H9 (cell line): ENCODE measurements around the gene DLG2. TPM values are rescaled to one million over a fixed set of nuclear protein-coding genes. Genes with fewer than 3 reads are reported as not detected.

Source experiments
- DNase-seq: peaks from one replicate; pipeline ENCODE4 v3.0.0-alpha.2; 2017
- H2AFZ ChIP-seq: one replicate; pipeline ENCODE4 v1.6.1; 2013; ENCODE audit warnings: mild to moderate bottlenecking, low read length, control low read depth, moderate library complexity
- H2AK5ac ChIP-seq: 2 replicates; pipeline ENCODE4 v1.6.1; 2013; ENCODE audit warnings: low read length, control low read depth, mixed read lengths; ENCODE audit not compliant: insufficient read length
- H2BK120ac ChIP-seq: one replicate; pipeline ENCODE4 v1.6.1; 2013; ENCODE audit warnings: low read depth, mild to moderate bottlenecking, low read length, control low read depth, inconsistent platforms; ENCODE audit not compliant: poor library complexity, severe bottlenecking
- H2BK12ac ChIP-seq: 2 replicates; pipeline ENCODE4 v1.6.1; 2013; ENCODE audit warnings: low read length, control low read depth, mixed read lengths, low read depth; ENCODE audit not compliant: insufficient read length
- H2BK15ac ChIP-seq: 2 replicates; pipeline ENCODE4 v1.6.1; 2013; ENCODE audit warnings: low read depth, low read length, control low read depth
- H2BK20ac ChIP-seq: one replicate; pipeline ENCODE4 v1.6.1; 2013; ENCODE audit warnings: low read depth, mild to moderate bottlenecking, low read length, control low read depth, inconsistent platforms; ENCODE audit not compliant: poor library complexity, severe bottlenecking
- H2BK5ac ChIP-seq: 2 replicates; pipeline ENCODE4 v1.6.1; 2013; ENCODE audit warnings: low read length, control low read depth, mixed read lengths; ENCODE audit not compliant: insufficient read length
- H3K14ac ChIP-seq: 2 replicates; pipeline ENCODE4 v1.6.1; 2013; ENCODE audit warnings: low read length, control low read depth; ENCODE audit not compliant: insufficient read depth
- H3K18ac ChIP-seq: 2 replicates; pipeline ENCODE4 v1.6.1; 2013; ENCODE audit warnings: low read depth, mild to moderate bottlenecking, mixed read lengths, low read length, control low read depth; ENCODE audit not compliant: insufficient read length
- H3K23ac ChIP-seq: 2 replicates; pipeline ENCODE4 v1.6.1; 2013; ENCODE audit warnings: low read length, control low read depth, mixed read lengths, low read depth; ENCODE audit not compliant: insufficient read length
- H3K23me2 ChIP-seq: 2 replicates; pipeline ENCODE4 v1.6.1; 2013; ENCODE audit warnings: low read depth, mild to moderate bottlenecking, mixed read lengths, low read length, control low read depth; ENCODE audit not compliant: insufficient read length, poor library complexity, severe bottlenecking
- H3K27ac ChIP-seq: 2 replicates; pipeline ENCODE4 v1.5.1; 2013; ENCODE audit warnings: low read length, control low read depth, mixed read lengths, low read depth; ENCODE audit not compliant: insufficient read length
- H3K27me3 ChIP-seq: 2 replicates; pipeline ENCODE4 v1.6.1; 2013; ENCODE audit warnings: low read length, control low read depth, inconsistent platforms; ENCODE audit not compliant: insufficient read depth
- H3K4ac ChIP-seq: 2 replicates; pipeline ENCODE4 v1.6.1; 2013; ENCODE audit warnings: low read depth, mild to moderate bottlenecking, control low read depth, inconsistent platforms, low read length, moderate library complexity
- H3K4me1 ChIP-seq: 2 replicates; pipeline ENCODE4 v1.6.1; 2013; ENCODE audit warnings: low read length, control low read depth, inconsistent platforms; ENCODE audit not compliant: insufficient read depth
- H3K4me2 ChIP-seq: 2 replicates; pipeline ENCODE4 v1.6.1; 2013; ENCODE audit warnings: low read length, control low read depth, mixed read lengths; ENCODE audit not compliant: insufficient read length, insufficient read depth
- H3K56ac ChIP-seq: 2 replicates; pipeline ENCODE4 v1.6.1; 2013; ENCODE audit warnings: low read depth, mild to moderate bottlenecking, mixed read lengths, low read length, control low read depth; ENCODE audit not compliant: insufficient read length
- H3K79me1 ChIP-seq: 2 replicates; pipeline ENCODE4 v1.6.1; 2013; ENCODE audit warnings: low read depth, mild to moderate bottlenecking, moderate library complexity, low read length, control low read depth, inconsistent platforms; ENCODE audit not compliant: insufficient read depth, poor library complexity, severe bottlenecking
- H3K79me2 ChIP-seq: 2 replicates; pipeline ENCODE4 v1.6.1; 2013; ENCODE audit warnings: low read length, control low read depth, inconsistent platforms; ENCODE audit not compliant: insufficient read depth
- H3K9ac ChIP-seq: 2 replicates; pipeline ENCODE4 v1.6.1; 2013; ENCODE audit warnings: low read length, control low read depth, mixed read lengths; ENCODE audit not compliant: insufficient read length; ENCODE audit errors: extremely low read depth
- H3K9me3 ChIP-seq: one replicate; pipeline ENCODE4 v1.6.1; 2013; ENCODE audit warnings: low read depth, low read length, inconsistent platforms; ENCODE audit not compliant: control insufficient read depth
- H3T11ph ChIP-seq: one replicate; pipeline ENCODE4 v1.6.1; 2013; ENCODE audit warnings: mild to moderate bottlenecking, low read length, control low read depth, inconsistent platforms
- H4K20me1 ChIP-seq: one replicate; pipeline ENCODE4 v1.6.1; 2013; ENCODE audit not compliant: control insufficient read depth, insufficient read length, insufficient read depth
- H4K5ac ChIP-seq: 2 replicates; pipeline ENCODE4 v1.6.1; 2013; ENCODE audit warnings: low read depth, mild to moderate bottlenecking, mixed read lengths, low read length, control low read depth; ENCODE audit not compliant: insufficient read length
- H4K8ac ChIP-seq: replicated peaks from 2 replicates; pipeline ENCODE4 v1.6.1; 2013; ENCODE audit warnings: low read length, control low read depth, mixed read lengths, low read depth; ENCODE audit not compliant: insufficient read length
- H4K91ac ChIP-seq: 2 replicates; pipeline ENCODE4 v1.6.1; 2013; ENCODE audit warnings: low read depth, mild to moderate bottlenecking, moderate library complexity, mixed read lengths, low read length, control low read depth; ENCODE audit not compliant: insufficient read length
- H3K27ac Mint-ChIP-seq, 3 experiments: 2 replicates in 2 of 3; 3 replicates in 1 of 3; pipeline ENCODE4 v1.8.0; 2020 to 2021; ENCODE audit warnings: mixed read lengths in 3 of 3, mild to moderate bottlenecking in 1 of 3, moderate library complexity in 1 of 3
- H3K27me3 Mint-ChIP-seq: 2 replicates; pipeline ENCODE4 v1.8.0; 2021; ENCODE audit warnings: low read depth, mild to moderate bottlenecking, moderate library complexity, mixed read lengths
- H3K36me3 Mint-ChIP-seq, 3 experiments: 2 replicates in 2 of 3; 3 replicates in 1 of 3; pipeline ENCODE4 v1.8.0; 2020 to 2021; ENCODE audit warnings: low read depth in 3 of 3, mixed read lengths in 3 of 3; ENCODE audit not compliant: insufficient read depth in 1 of 3
- H3K4me1 Mint-ChIP-seq, 2 experiments: 2 replicates each; pipeline ENCODE4 v1.8.0; 2020; ENCODE audit warnings: mixed read lengths in 2 of 2
- H3K4me3 Mint-ChIP-seq, 2 experiments: 2 replicates in 1 of 2; 3 replicates in 1 of 2; pipeline ENCODE4 v1.8.0; 2020 to 2021; ENCODE audit warnings: mild to moderate bottlenecking in 2 of 2, mixed read lengths in 2 of 2, moderate library complexity in 1 of 2
- H3K9me3 Mint-ChIP-seq, 2 experiments: 2 replicates in 1 of 2; 3 replicates in 1 of 2; pipeline ENCODE4 v1.8.0; 2020; ENCODE audit warnings: mild to moderate bottlenecking in 2 of 2, mixed read lengths in 2 of 2, moderate library complexity in 1 of 2
- WGBS: extraction: QIAGEN DNeasy Blood & Tissue Kit; methylation state at CpG from one replicate; pipeline ENCODE4 v1.1.7; 2013; ENCODE audit warnings: missing lambda C conversion rate, low lambda C conversion rate, mixed read lengths; ENCODE audit not compliant: insufficient read length; ENCODE audit errors: extremely low coverage; 5-methylcytosine and 5-hydroxymethylcytosine counted together
- total RNA-seq: library from RNA; stranded (reverse); gene quantifications from 2 replicates; pipeline ENCODE4 v1.2.1, GENCODE V29; 2021
- TF ChIP-seq, protein P1 (sequence below): fragments of 200-600 bp; sonication (generic); conservative IDR thresholded peaks from 3 replicates; pipeline ENCODE4 v1.8.0; 2021; ENCODE audit warnings: antibody characterized with exemption, mild to moderate bottlenecking

The DLG2 gene
- total RNA-seq, 1 experiment from 2014 or later, result 8.0 TPM

DNA sequence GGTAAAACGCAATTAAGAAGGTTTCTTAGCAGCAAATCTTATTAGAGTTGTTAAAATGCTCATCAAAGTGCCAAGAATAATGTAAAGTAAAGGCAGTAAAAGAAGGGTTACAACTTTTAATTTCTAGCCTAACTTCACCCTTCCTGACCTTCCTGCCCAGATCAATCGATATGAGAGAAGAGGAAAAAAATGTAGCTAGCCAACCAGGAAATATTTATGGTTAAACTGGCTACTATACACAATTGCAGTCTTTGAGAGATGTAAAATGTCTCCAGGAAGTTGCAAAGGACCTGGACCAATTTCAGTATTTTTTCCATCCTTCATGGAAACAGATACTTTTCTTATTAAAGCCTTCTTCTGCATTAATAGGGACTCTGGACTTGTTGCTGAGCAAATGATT is 2199.2 kb downstream of the DLG2 start:
- DNase-seq, result no peak
- WGBS, result no CpG with 5 or more reads among the region's 2 CpGs
- peaks cover 4% of the 10 kb centered on the region; the same call in 1 of the 2 replicates for H3K4me1 ChIP-seq

More for the DNA sequence above, 2199.2 kb downstream of the DLG2 start:
- Histone ChIP-seq H2BK20ac (no peak overlapping the region), H3K4me2 (no peak overlapping the region), H3K4ac (no peak overlapping the region), H4K20me1 (no peaks in the 10 kb centered on the region), H2BK120ac (no peak overlapping the region), H3K14ac (no peak overlapping the region), H2BK12ac (no peak overlapping the region), H2AFZ (no peak overlapping the region), H3T11ph (no peak overlapping the region), H4K91ac (no peak overlapping the region), H3K18ac (no peak overlapping the region), H3K79me1 (no peaks in the 10 kb centered on the region), H2BK15ac (no peak overlapping the region), H3K9me3 (no peaks in the 10 kb centered on the region), H3K27ac (no peak overlapping the region), H3K23me2 (no peaks in the 10 kb centered on the region), H2BK5ac (no peak overlapping the region), H3K23ac (no peak overlapping the region), H4K8ac (no peak overlapping the region), H2AK5ac (no peak overlapping the region), H3K79me2 (no peaks in the 10 kb centered on the region), H4K5ac (no peak overlapping the region), H3K56ac (no peak overlapping the region), H3K9ac (no peak overlapping the region), H3K27me3 (no peaks in the 10 kb centered on the region)
- Mint-ChIP-seq H3K27ac (no peak overlapping the region), H3K4me3 (no peak overlapping the region), H3K36me3 (no peaks in the 10 kb centered on the region; a peak in 1 of 7 replicates), H3K4me1 (peaks cover 8% of the 10 kb centered on the region in 2 experiments), H3K9me3 (peaks cover 0 to 3% of the 10 kb centered on the region in 2 experiments; a peak in 1 of 5 replicates), H3K27me3 (no peaks in the 10 kb centered on the region)
- TF ChIP-seq, protein P1, sequence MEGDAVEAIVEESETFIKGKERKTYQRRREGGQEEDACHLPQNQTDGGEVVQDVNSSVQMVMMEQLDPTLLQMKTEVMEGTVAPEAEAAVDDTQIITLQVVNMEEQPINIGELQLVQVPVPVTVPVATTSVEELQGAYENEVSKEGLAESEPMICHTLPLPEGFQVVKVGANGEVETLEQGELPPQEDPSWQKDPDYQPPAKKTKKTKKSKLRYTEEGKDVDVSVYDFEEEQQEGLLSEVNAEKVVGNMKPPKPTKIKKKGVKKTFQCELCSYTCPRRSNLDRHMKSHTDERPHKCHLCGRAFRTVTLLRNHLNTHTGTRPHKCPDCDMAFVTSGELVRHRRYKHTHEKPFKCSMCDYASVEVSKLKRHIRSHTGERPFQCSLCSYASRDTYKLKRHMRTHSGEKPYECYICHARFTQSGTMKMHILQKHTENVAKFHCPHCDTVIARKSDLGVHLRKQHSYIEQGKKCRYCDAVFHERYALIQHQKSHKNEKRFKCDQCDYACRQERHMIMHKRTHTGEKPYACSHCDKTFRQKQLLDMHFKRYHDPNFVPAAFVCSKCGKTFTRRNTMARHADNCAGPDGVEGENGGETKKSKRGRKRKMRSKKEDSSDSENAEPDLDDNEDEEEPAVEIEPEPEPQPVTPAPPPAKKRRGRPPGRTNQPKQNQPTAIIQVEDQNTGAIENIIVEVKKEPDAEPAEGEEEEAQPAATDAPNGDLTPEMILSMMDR, result no peak
